ENCODE results near the gene VAV2. TPM values are rescaled to one million over a fixed set of nuclear protein-coding genes. Genes with fewer than 3 reads are reported as not detected.

VAV2 gene
- total and polyA plus RNA-seq, 5 experiments from 2014 or later, result 0.20 to 4.3 (median 0.36) TPM

DNA sequence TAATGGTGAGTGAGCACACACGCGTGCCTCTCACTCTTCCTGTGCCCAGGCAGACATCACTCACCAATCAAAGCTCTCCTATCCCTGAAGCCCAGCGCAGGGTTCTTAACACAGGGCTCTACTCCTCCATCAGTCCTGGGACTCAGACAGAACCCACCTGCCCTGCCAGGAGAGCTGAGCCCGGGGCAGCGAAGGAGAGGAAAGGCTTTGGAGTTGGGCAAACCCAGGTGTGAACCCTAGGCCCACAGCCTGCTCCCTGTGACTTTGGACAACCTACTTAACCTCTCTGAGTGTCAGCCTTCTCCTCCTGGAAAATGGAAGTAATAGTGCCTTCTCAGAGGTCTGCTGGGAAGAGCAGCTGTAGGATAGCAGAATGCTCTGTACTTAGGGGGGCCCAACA, 155.3 kb downstream of the VAV2 start:
- no peak overlapping the region for H3K4me3 Mint-ChIP-seq
- no peak overlapping the region for H3K27ac Mint-ChIP-seq
- DNase-seq, result no peak
- POLR2A ChIA-PET, result no interaction called here
- peaks cover 0 to 4% (median 0%) of the 10 kb centered on the region in 4 donors for H3K4me1 Mint-ChIP-seq
- H3K36me3 Mint-ChIP-seq, result peaks cover 0 to 2% (median 0%) of the 10 kb centered on the region in 3 donors
- no peak for ATAC-seq
- H3K27me3 Mint-ChIP-seq, result peaks cover 0 to 4% (median 0%) of the 10 kb centered on the region in 5 donors
- H3K9me3 Mint-ChIP-seq, result no peaks in the 10 kb centered on the region

DNA sequence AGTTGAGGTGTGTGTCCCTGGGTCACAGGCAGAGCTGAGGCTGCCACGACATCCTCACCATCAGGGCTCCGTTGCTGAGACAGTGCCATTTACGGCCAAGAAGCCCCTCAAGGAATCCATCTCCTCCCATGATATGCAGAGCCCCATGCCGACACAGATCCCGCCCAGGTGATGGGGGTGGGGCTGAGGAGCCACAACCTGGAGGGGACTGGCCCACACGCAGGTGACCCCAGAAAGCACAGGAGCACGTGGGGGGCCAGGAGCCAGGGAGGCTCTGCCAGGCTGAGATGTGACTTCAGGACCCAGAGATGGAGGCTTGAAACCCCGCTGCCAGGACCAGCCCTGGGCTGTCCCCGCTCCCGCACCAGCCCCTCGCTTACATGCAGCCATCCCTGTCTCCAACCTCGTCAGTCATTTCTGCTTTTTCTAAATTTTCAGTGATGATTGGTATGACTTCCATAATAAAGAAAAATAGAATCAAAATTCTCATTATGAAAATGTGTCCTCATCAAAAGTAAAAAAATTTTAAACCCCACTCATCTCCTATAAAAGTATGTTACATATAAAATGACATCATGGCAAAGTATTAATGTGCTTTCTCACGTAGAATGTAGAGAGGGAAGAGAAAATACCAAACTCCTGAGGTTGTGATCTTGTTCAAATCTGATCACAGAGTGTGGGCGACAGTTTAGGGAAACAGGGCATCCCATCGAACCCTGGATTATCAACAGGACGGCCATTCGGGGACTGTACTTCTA, 155.9 kb downstream of the VAV2 start:
- Mint-ChIP-seq H3K9me3 (no peaks in the 10 kb centered on the region), H3K4me3 (no peak overlapping the region), H3K27me3 (peaks cover 0 to 4% (median 0%) of the 10 kb centered on the region in 5 donors), H3K36me3 (peaks cover 0 to 2% (median 0%) of the 10 kb centered on the region in 3 donors), H3K27ac (no peak overlapping the region), H3K4me1 (peaks cover 0 to 2% (median 0%) of the 10 kb centered on the region in 4 donors)
- ATAC-seq, result no peak
- POLR2A ChIA-PET, result no interaction called here
- no peak for DNase-seq

DNA sequence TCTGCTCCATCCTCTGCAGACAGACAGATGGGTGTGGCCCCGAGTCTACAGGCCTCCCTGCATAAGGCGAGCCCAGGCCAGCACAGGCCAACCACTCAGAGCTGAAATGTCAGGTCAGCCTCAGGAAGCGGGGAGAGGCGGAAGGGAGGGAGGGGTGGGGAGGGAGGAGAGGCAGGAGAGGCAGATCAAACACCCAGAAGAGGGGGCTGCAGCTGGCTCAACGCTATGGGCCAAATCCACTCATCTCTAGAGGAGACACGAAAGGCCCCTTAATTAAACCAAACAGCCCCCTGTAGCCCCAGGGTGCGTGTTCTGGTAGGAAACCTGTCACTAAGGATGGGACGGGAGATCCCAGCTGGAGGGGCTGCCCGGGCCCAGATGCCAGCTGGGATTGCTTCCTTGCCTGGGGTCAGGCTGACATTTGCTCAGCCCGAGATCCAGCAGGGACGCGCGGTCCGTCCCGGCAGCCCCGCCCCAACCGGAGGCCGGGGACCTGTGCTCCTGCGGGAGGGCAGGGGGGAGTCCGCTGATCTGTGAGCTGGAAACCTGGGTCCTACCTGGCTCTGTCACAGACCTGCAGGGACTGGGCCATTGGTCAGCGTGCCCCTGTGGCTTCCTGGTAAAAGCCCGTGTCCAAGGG, 156.7 kb downstream of the VAV2 start:
- Mint-ChIP-seq H3K27me3 (peaks cover 0 to 4% (median 0%) of the 10 kb centered on the region in 5 donors), H3K4me3 (no peak overlapping the region), H3K36me3 (peaks cover 0 to 2% (median 0%) of the 10 kb centered on the region in 3 donors), H3K9me3 (no peaks in the 10 kb centered on the region), H3K27ac (no peak overlapping the region), H3K4me1 (peaks cover 0 to 2% (median 0%) of the 10 kb centered on the region in 4 donors)
- POLR2A ChIA-PET, result no interaction called here
- DNase-seq (no peak), ATAC-seq (no peak)

DNA sequence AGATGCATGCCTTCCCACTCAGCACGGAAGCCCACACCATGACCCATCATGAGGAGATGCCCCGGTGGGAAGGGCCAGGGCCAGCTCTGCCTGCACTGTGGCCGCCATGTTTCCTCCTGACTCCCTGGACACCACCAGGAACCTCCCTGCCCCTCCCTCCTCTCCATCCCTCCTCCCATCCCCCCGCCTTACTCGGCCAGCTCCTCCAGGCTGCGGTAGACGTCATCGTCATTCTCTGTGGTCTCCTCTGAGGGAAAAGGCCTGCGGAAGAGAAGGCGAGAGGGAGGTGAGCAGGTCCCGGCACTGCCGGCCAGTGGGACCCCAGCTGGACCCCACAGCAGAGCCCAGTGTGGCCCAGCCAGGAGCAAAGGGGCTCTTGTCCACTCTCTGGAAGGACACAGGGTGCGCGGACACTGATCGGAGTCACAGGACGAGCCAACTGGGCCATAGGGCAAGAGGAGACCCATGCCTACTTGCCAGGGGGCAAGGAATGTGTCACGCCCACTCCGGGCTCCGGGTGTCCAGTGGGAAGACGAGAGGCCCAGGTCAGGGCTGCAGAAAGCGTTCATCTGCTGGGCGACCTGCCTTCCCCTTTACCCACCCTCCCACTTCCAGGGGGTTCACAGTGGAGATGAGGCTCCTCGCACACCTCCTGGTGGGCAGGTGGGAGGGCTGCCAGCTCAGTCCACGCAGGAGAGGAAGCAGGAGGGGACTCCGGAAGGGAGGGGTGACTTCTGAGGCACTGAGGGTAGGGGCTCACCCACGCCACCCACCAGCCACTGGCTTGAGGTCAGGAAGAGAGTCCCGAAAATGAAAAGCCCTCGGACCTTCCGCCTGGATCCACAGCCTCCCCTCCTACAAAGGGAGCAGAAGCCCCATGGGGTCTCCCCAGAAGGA, 157.8 kb downstream of the VAV2 start:
- peaks cover 0 to 2% (median 0%) of the 10 kb centered on the region in 4 donors for H3K4me1 Mint-ChIP-seq
- no peak for DNase-seq
- H3K36me3 Mint-ChIP-seq, result peaks cover 0 to 2% (median 0%) of the 10 kb centered on the region in 3 donors
- no peak for ATAC-seq
- H3K9me3 Mint-ChIP-seq, result no peaks in the 10 kb centered on the region
- POLR2A ChIA-PET, result interaction anchor here (0.5 kb wide), 1 partner anchor 154 kb away, joined by 5 read pairs; no protein-coding TSS in a partner anchor
- no peak overlapping the region for H3K27ac Mint-ChIP-seq
- H3K27me3 Mint-ChIP-seq, result peaks cover 0 to 4% (median 0%) of the 10 kb centered on the region in 5 donors
- H3K4me3 Mint-ChIP-seq, result no peak overlapping the region

- Mint-ChIP-seq H3K27ac (no peak overlapping the region), H3K27me3 (no peaks in the 10 kb centered on the region), H3K4me1 (peaks cover 0 to 3% (median 0%) of the 10 kb centered on the region in 4 donors), H3K4me3 (no peak overlapping the region), H3K9me3 (no peaks in the 10 kb centered on the region), H3K36me3 (peaks cover 0 to 2% (median 0%) of the 10 kb centered on the region in 3 donors)
- DNase-seq, result no peak
- POLR2A ChIA-PET, result no interaction called here
- no peak for ATAC-seq
These were observed 158.6 kb downstream of the VAV2 start for GRCh38 chr9:133833388-133834025.

- Mint-ChIP-seq H3K4me1 (peaks cover 0 to 3% (median 0%) of the 10 kb centered on the region in 4 donors), H3K4me3 (no peak overlapping the region), H3K9me3 (no peaks in the 10 kb centered on the region), H3K27me3 (no peaks in the 10 kb centered on the region), H3K36me3 (no peaks in the 10 kb centered on the region), H3K27ac (no peak overlapping the region)
- POLR2A ChIA-PET, result no interaction called here
- no peak for ATAC-seq
- DNase-seq, result no peak
These were observed 159.2 kb downstream of the VAV2 start for GRCh38 chr9:133832877-133833276.

- H3K27me3 Mint-ChIP-seq, result no peaks in the 10 kb centered on the region
- DNase-seq, result no peak
- H3K4me1 Mint-ChIP-seq, result peaks cover 0 to 3% (median 0%) of the 10 kb centered on the region in 4 donors
- no peak for ATAC-seq
- no peaks in the 10 kb centered on the region for H3K36me3 Mint-ChIP-seq
- H3K4me3 Mint-ChIP-seq, result no peak overlapping the region
- no peaks in the 10 kb centered on the region for H3K9me3 Mint-ChIP-seq
- peak overlapping the region in 1 of 10 donors; percentile 33 for H3K27ac Mint-ChIP-seq
- POLR2A ChIA-PET, result no interaction called here
These were observed 161.4 kb downstream of the VAV2 start for GRCh38 chr9:133830711-133831110.

DNA sequence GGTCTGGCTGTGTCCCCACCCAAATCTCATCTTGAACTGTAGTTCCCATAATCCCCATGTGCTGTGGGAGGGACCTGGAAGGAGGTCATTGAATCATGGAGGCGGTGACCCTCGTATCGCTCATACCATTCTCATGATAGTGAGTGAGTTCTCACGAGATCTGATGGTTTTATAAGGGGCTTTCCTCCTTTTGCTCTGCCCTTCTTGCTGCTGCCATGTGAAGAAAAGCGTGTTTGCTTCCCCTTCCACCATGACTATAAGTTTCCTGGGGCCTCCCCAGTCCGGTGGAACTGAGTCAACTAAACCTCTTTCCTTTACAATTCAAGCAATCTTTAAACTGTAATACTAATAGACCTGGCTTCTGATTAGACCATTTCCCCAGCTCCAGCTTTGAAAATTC, 161.8 kb downstream of the VAV2 start:
- H3K4me1 Mint-ChIP-seq, result peaks cover 0 to 3% (median 0%) of the 10 kb centered on the region in 4 donors
- DNase-seq (no peak), ATAC-seq (no peak)
- H3K4me3 Mint-ChIP-seq, result no peak overlapping the region
- no peaks in the 10 kb centered on the region for H3K36me3 Mint-ChIP-seq
- H3K27me3 Mint-ChIP-seq, result no peaks in the 10 kb centered on the region
- peak overlapping the region in 1 of 10 donors; percentile 33 for H3K27ac Mint-ChIP-seq
- no peaks in the 10 kb centered on the region for H3K9me3 Mint-ChIP-seq
- POLR2A ChIA-PET, result no interaction called here

- POLR2A ChIA-PET, result no interaction called here
- H3K4me1 Mint-ChIP-seq, result peaks cover 0 to 3% (median 1%) of the 10 kb centered on the region in 4 donors
- H3K36me3 Mint-ChIP-seq, result no peaks in the 10 kb centered on the region
- no peak for DNase-seq
- H3K27ac Mint-ChIP-seq, result no peak overlapping the region
- H3K9me3 Mint-ChIP-seq, result no peaks in the 10 kb centered on the region
- no peak overlapping the region for H3K4me3 Mint-ChIP-seq
- no peaks in the 10 kb centered on the region for H3K27me3 Mint-ChIP-seq
- no peak for ATAC-seq
These were observed 163.7 kb downstream of the VAV2 start for GRCh38 chr9:133828338-133828997.

- Mint-ChIP-seq H3K9me3 (no peaks in the 10 kb centered on the region), H3K27me3 (no peaks in the 10 kb centered on the region), H3K4me3 (no peak overlapping the region), H3K27ac (peak overlapping the region in 1 of 10 donors; percentile 22), H3K4me1 (peaks cover 0 to 18% (median 3%) of the 10 kb centered on the region in 4 donors), H3K36me3 (no peaks in the 10 kb centered on the region)
- DNase-seq (no peak), ATAC-seq (no peak)
- POLR2A ChIA-PET, result no interaction called here
These were observed 165.6 kb downstream of the VAV2 start for GRCh38 chr9:133826289-133827085.

- POLR2A ChIA-PET, result no interaction called here
- ATAC-seq, result no peak
- H3K4me3 Mint-ChIP-seq, result no peak overlapping the region
- H3K4me1 Mint-ChIP-seq, result peaks cover 0 to 21% (median 3%) of the 10 kb centered on the region in 4 donors
- no peaks in the 10 kb centered on the region for H3K36me3 Mint-ChIP-seq
- H3K27me3 Mint-ChIP-seq, result no peaks in the 10 kb centered on the region
- DNase-seq, result no peak
- no peak overlapping the region for H3K27ac Mint-ChIP-seq
- H3K9me3 Mint-ChIP-seq, result no peaks in the 10 kb centered on the region
These were observed 166.4 kb downstream of the VAV2 start for GRCh38 chr9:133825555-133826218.

Data from naive thymus-derived CD8-positive, alpha-beta T cell (primary cell).